ENCODE measurements around the gene PDF.

PDF gene

DNA sequence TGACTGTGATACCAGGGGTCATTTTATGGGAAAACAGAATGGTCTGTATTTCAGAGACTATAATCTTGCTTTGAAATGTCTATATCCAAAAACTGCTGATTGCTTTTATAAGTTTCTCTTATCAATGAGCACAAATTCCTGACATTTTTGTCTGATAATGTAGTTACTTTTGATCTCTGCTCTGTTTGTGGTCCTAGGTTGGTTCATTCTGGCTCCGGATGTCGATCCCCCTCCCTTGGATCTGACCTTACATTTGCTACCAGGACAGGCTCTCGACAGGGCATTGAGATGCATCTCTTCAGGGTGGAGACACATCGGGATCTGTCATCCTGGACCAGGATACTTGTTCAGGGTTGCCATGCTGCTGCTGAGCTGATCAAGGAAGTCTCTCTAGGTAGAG, 46.5 kb downstream of the PDF start:
- Histone ChIP-seq H3K9ac (ENCODE audit: low read length) (no peak overlapping the region), H3K4me3 (ENCODE audit: low read length) (no peak overlapping the region), H3K27me3 (ENCODE audit: control insufficient read depth, insufficient read depth, low read length) (no peaks in the 10 kb centered on the region), H3K4me1 (ENCODE audit: control insufficient read depth, insufficient read depth, low read length) (no peaks in the 10 kb centered on the region), H3K27ac (ENCODE audit: low read depth, low read length) (no peak overlapping the region), H3K36me3 (ENCODE audit: control insufficient read depth, insufficient read depth, low read length) (peaks cover 5% of the 10 kb centered on the region)

DNA sequence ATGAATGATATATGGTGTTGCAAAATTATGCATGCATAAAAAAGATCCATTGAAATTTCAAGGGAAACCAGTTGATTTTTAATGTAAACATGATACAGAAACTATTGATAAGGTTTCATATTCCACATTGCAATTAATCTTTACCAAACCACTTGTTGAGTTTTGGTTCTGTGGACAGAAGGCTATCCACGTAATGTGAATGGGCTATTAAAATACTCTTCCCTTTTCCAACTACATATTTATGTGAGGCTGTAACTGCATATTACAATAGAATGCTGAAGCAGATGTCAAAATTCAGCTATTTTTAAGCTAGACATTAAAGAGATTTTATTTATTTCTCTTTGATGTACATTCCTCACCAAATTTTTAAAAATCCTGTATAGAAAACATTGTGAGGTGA, 53.0 kb downstream of the PDF start:
- Histone ChIP-seq H3K4me1 (ENCODE audit: control insufficient read depth, insufficient read depth, low read length) (peaks cover 4% of the 10 kb centered on the region), H3K9ac (ENCODE audit: low read length) (no peak overlapping the region), H3K36me3 (ENCODE audit: control insufficient read depth, insufficient read depth, low read length) (no peaks in the 10 kb centered on the region), H3K4me3 (ENCODE audit: low read length) (no peak overlapping the region), H3K27ac (ENCODE audit: low read depth, low read length) (no peak overlapping the region), H3K27me3 (ENCODE audit: control insufficient read depth, insufficient read depth, low read length) (no peaks in the 10 kb centered on the region)
